DMS 273 treated with DMSO at 0.1 percent for 48 hours (cell line): ENCODE measurements around the gene PRR9.

Experiments
- DNase-seq: peaks from one replicate; lab custom pipeline; 2025; lab: John Stamatoyannopoulos, UW

Gene PRR9

DNA sequence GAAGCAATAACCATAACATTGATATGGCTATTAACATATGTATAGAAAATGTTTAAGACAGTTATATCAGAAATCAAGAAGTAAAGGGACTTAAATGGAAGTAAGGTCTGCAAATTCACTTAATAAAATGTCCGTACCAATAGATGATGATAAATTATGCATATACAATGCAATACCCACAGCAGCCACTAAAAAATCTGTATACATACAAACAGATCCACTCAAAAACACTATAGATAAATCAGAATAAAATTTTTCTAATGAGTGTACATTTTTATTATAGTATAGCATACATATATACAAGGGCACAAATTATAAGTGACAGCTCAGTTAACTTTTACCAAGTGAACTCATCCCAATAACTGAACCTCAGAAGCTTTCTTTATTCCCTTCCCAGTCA is 48.1 kb downstream of the PRR9 start:
- DNase-seq, result no peak
